GM12891 (cell line): ENCODE results near the gene SLC44A2. TPM values are rescaled to one million over a fixed set of nuclear protein-coding genes. Genes with fewer than 3 reads are reported as not detected.

ENCODE experiments used
- DNase-seq: peaks from one replicate; pipeline ENCODE4 v3.0.0; 2011; ENCODE audit warnings: low spot score; ENCODE audit not compliant: insufficient read length
- FAIRE-seq: peaks from 2 replicates; lab custom pipeline; 2011; peaks lifted over from hg19 to GRCh38; lab: Jason Lieb, UNC
- PAX5 ChIP-seq: IDR thresholded peaks from 2 replicates; pipeline ENCODE4 v1.6.1; 2011; ENCODE audit warnings: low read length, moderate library complexity, mild to moderate bottlenecking; ENCODE audit not compliant: insufficient read depth, severe bottlenecking
- POLR2A ChIP-seq: IDR thresholded peaks from 2 replicates; pipeline ENCODE4 v1.6.1; 2011; ENCODE audit warnings: low read depth, low read length, control low read depth
- POLR2AphosphoS5 ChIP-seq: IDR thresholded peaks from 2 replicates; pipeline ENCODE4 v1.6.1; 2011; ENCODE audit warnings: low read depth, low read length, control low read depth
- POU2F2 ChIP-seq: IDR thresholded peaks from 2 replicates; pipeline ENCODE4 v1.6.1; 2011; ENCODE audit warnings: low read depth, mild to moderate bottlenecking, control low read depth, low read length, moderate library complexity
- SPI1 ChIP-seq: IDR thresholded peaks from 2 replicates; pipeline ENCODE4 v1.6.1; 2011; ENCODE audit warnings: low read depth, low read length, control low read depth
- TAF1 ChIP-seq: IDR thresholded peaks from 2 replicates; pipeline ENCODE4 v1.6.1; 2011; ENCODE audit warnings: low read depth, low read length, control low read depth
- polyA plus RNA-seq: library from polyadenylated mRNA; unstranded; fragments of >200 nt; gene quantifications from one replicate; pipeline ENCODE4 v1.2.1, GENCODE V29; 2012; ENCODE audit warnings: low read depth, missing spikeins, inconsistent platforms; ENCODE audit not compliant: missing spikeins

SLC44A2 gene
- 28.5 TPM for polyA plus RNA-seq

GRCh38 chr19:10625003-10625761, at the start of gene SLC44A2:
SLC44A2 (plus strand) TSS chr19:10625553; CDS start chr19:10625634, 81 bp downstream.
- TF ChIP-seq TAF1 (no peak), POLR2AphosphoS5 (no peak), POLR2A (no peak), POU2F2 (no peak), PAX5 (no peak), SPI1 (no peak)
- no peak for DNase-seq
- no peak for FAIRE-seq

GRCh38 chr19:10577951-10578350, 47.4 kb upstream of the SLC44A2 start:
- TF ChIP-seq TAF1 (no peak), PAX5 (no peak), POU2F2 (no peak), POLR2A (no peak), SPI1 (no peak), POLR2AphosphoS5 (no peak)
- FAIRE-seq (no peak), DNase-seq (no peak)

- TF ChIP-seq POLR2A (no peak), SPI1 (no peak), POU2F2 (peak; percentile 40; the same call in 1 of the 2 replicates), POLR2AphosphoS5 (no peak)
- DNase-seq (peak; percentile 77), FAIRE-seq (peak; percentile 92)
Observed at GRCh38 chr19:10580979-10581631, 44.2 kb upstream of the SLC44A2 start.

GRCh38 chr19:10582091-10582490, 43.3 kb upstream of the SLC44A2 start:
- no peak for TF ChIP-seq TAF1
- DNase-seq (no peak), FAIRE-seq (no peak)

GRCh38 chr19:10583036-10583776, 42.1 kb upstream of the SLC44A2 start:
- no peak for DNase-seq
- FAIRE-seq = no peak
- TF ChIP-seq PAX5 (no peak), TAF1 (no peak), POLR2AphosphoS5 (no peak), POLR2A (no peak), SPI1 (no peak), POU2F2 (no peak)

GRCh38 chr19:10586396-10586795, 39.0 kb upstream of the SLC44A2 start:
- no peak for DNase-seq
- TF ChIP-seq POLR2AphosphoS5 (no peak), POLR2A (no peak), POU2F2 (no peak), SPI1 (no peak), PAX5 (no peak), TAF1 (no peak)
- no peak for FAIRE-seq

- no peak for DNase-seq
- no peak for FAIRE-seq
- TF ChIP-seq POLR2A = no peak
- TF ChIP-seq SPI1 = no peak
- TF ChIP-seq TAF1 = no peak
Observed at GRCh38 chr19:10587022-10587838, 38.1 kb upstream of the SLC44A2 start, which contains the start of gene AP1M2. AP1M2 (minus strand) TSS chr19:10587312; CDS start chr19:10587231, 81 bp downstream.

- FAIRE-seq = no peak
- no peak for TF ChIP-seq PAX5
- no peak for TF ChIP-seq POU2F2
- no peak for TF ChIP-seq POLR2AphosphoS5
- TF ChIP-seq TAF1 = no peak
- TF ChIP-seq POLR2A = no peak
- no peak for DNase-seq
Observed at GRCh38 chr19:10587839-10588150, 37.6 kb upstream of the SLC44A2 start.

- no peak for DNase-seq
- TF ChIP-seq SPI1 (no peak), PAX5 (peak; percentile 76)
- no peak for FAIRE-seq
Observed at GRCh38 chr19:10593148-10593547, 32.2 kb upstream of the SLC44A2 start.
